ENCODE measurements around the gene ZSWIM8.
A peak's percentile ranks its signal among the peaks of the same experiment; 100 is the strongest.
"Not testable (repeated sequence)": the region's sequence is repeated elsewhere in the genome, so short reads cannot be mapped to it uniquely, and the experiment has no call there.

ZSWIM8 gene, protein sequence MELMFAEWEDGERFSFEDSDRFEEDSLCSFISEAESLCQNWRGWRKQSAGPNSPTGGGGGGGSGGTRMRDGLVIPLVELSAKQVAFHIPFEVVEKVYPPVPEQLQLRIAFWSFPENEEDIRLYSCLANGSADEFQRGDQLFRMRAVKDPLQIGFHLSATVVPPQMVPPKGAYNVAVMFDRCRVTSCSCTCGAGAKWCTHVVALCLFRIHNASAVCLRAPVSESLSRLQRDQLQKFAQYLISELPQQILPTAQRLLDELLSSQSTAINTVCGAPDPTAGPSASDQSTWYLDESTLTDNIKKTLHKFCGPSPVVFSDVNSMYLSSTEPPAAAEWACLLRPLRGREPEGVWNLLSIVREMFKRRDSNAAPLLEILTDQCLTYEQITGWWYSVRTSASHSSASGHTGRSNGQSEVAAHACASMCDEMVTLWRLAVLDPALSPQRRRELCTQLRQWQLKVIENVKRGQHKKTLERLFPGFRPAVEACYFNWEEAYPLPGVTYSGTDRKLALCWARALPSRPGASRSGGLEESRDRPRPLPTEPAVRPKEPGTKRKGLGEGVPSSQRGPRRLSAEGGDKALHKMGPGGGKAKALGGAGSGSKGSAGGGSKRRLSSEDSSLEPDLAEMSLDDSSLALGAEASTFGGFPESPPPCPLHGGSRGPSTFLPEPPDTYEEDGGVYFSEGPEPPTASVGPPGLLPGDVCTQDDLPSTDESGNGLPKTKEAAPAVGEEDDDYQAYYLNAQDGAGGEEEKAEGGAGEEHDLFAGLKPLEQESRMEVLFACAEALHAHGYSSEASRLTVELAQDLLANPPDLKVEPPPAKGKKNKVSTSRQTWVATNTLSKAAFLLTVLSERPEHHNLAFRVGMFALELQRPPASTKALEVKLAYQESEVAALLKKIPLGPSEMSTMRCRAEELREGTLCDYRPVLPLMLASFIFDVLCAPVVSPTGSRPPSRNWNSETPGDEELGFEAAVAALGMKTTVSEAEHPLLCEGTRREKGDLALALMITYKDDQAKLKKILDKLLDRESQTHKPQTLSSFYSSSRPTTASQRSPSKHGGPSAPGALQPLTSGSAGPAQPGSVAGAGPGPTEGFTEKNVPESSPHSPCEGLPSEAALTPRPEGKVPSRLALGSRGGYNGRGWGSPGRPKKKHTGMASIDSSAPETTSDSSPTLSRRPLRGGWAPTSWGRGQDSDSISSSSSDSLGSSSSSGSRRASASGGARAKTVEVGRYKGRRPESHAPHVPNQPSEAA (N-terminal part only)

DNA sequence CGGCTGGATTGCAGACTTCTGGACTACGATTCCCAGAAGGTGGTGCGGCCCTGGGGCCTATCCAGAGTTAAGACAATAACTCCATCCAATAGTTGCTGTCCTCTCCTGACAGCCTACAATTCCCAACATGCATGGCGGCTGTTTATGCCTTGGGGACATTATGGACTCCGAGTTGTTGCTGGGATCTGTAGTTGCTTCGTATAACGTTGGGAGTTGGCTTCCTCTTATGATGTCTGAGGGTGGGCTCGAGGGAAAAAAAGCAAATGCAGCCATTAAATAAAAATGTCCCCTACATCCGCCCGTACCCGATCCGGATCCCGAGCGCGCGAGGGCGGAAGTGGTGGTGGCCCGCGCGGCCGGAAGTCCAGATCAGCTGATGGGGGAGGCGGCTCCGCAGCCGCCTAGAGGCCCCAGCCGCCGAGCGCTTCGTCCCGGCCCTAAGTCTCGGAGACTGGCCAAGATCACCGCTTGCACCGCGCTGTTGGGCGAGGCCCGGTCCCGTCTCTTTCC is at the start of gene ZSWIM8:
TSS of gene ZSWIM8 (plus strand) at position 396 of the 510 bp plus-strand sequence. CDS start 273 bp downstream, outside the sequence.
- CTCF ChIA-PET: no interaction called here
- POLR2A ChIA-PET: interaction anchor here (0.6 to 2.7 kb wide), 6 partner anchors 10 to 159 kb away, joined by 3 to 6 read pairs (median 3); no protein-coding TSS in a partner anchor
- TF ChIP-seq FOXM1 (IDR thresholded peaks at IDR 0.05; ENCODE audit: borderline replicate concordance) (no peak), LEF1 (IDR thresholded peaks at IDR 0.05; ENCODE audit: borderline replicate concordance) (no peak), SP1 (IDR thresholded peaks at IDR 0.05) (no peak), ZNF384 (IDR thresholded peaks at IDR 0.05) (no peak), HDGF (IDR thresholded peaks at IDR 0.05; ENCODE audit: borderline replicate concordance) (no peak), BHLHE40 (IDR thresholded peaks at IDR 0.05; ENCODE audit: borderline replicate concordance) (no peak), ELF4 (IDR thresholded peaks at IDR 0.05) (peak; percentile 54; the same call in 1 of the 2 replicates), CTBP1 (IDR thresholded peaks at IDR 0.05; ENCODE audit: borderline replicate concordance) (no peak), NFRKB (IDR thresholded peaks at IDR 0.05) (no peak), SUZ12 (IDR thresholded peaks at IDR 0.05) (no peak), ARNT (IDR thresholded peaks at IDR 0.05) (no peak), FOXK2 (IDR thresholded peaks at IDR 0.05) (peak; percentile 33; the same call in 1 of the 2 replicates), L3MBTL2 (conservative IDR thresholded peaks at IDR 0.05) (no peak), TARDBP (IDR thresholded peaks at IDR 0.05) (0 out of 2 replicates have a peak, but pooled peaks have one; percentile 63)
- DNase-seq (ENCODE audit: extremely low spot score): peak; percentile 79

DNA sequence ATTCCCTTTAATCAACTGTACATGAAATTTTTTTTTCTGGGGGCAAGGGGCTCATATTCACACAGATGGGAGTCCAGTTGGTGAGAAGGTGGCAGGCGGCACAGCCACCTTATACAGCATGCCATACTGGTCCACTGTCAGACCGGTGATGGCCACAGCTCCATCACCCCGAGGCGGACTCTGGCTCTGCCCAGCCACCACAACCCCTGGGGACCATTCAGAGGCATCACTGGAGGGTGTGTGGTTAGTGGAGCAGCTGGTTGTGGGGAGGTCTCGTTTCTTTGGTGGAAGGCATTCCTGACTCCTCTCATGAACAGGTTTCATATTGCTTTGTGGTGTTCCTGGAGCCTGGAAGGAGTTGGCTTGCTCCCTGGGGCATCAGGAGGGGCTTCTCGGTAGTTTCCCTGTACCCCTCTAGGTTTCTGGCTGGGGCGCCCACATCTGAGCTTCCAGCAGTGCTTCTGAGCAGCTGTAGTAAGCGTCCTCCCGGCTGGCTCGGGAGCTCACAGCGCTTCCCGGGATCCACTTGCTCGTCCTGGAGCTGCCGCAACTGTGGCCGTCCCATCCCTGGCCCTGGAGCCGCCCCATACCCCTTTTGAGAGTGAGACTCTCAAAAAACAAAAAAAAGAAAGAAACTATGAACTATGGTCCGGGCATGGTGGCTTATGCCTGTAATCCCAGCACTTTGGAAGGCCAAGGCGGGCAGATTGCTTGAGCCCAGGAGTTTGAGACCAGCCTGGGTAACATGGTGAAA is 44.7 kb upstream of the ZSWIM8 start:
- CTCF ChIA-PET; DNase-seq (ENCODE audit: extremely low spot score): not testable (repeated sequence)
- POLR2A ChIA-PET: interaction anchor here (6.0 kb wide), 1 partner anchor 10 kb away, joined by 68 read pairs; no protein-coding TSS in a partner anchor

DNA sequence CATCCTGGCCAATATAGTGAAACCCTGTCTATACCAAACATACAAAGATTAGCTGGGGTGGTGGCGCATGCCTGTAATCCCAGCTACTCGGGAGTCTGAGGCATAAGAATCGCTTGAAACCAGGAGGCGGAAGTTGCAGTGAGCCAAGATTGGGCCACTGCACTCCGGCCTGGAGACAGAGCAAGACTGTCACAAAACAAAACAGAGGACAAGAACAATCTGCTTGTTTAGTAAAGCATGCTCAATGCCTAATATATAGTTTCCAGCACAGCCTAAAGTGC is 43.0 kb upstream of the ZSWIM8 start:
- DNase-seq (ENCODE audit: extremely low spot score): no peak
- no peak for TF ChIP-seq ELF4 (IDR thresholded peaks at IDR 0.05)
- ChIA-PET CTCF (no interaction called here), POLR2A (interaction anchor here (2.1 to 6.0 kb wide), 3 partner anchors 9 to 30 kb away, joined by 9 to 68 read pairs (median 26); a partner anchor contains a TSS)

DNA sequence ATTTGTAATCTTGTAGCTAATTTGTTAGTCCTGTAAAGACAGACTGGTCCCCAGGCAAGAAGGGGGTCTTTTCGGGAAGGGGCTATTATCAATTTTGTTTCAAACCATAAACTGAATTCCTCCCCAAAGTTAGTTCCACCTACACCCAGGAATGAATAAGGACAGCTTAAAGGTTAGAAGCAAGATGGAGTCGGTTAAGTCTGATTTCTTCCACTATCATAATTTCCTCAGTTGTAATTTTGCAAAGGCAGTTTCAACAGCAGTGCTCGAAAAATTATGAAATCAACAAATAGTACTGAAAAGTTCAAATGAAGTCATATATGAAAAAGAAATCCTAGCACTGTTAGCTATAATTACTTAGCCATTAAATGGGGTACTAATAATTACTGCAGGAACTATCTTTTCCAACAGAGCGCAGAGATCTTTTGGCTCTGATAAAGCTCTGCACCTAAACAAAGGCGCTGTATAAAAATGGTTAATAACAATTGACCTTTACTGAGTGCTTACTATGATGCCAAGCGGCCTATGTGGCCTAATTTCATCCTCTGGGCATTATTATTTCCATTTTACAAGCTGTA is 42.0 kb upstream of the ZSWIM8 start:
- POLR2A ChIA-PET: interaction anchor here (0.8 to 6.0 kb wide), 7 partner anchors 10 to 447 kb away, joined by 3 to 68 read pairs (median 9); partner anchors contain the start of gene CHCHD1
- DNase-seq (ENCODE audit: extremely low spot score): no peak
- CTCF ChIA-PET: interaction anchor here (0.5 to 0.6 kb wide), 2 partner anchors 116 to 1171 kb away, joined by 3 to 4 read pairs; no protein-coding TSS in a partner anchor
- no peak for TF ChIP-seq SUZ12 (IDR thresholded peaks at IDR 0.05)
- TF ChIP-seq L3MBTL2 (conservative IDR thresholded peaks at IDR 0.05): 0 out of 2 replicates have a peak, but pooled peaks have one; percentile 5

DNA sequence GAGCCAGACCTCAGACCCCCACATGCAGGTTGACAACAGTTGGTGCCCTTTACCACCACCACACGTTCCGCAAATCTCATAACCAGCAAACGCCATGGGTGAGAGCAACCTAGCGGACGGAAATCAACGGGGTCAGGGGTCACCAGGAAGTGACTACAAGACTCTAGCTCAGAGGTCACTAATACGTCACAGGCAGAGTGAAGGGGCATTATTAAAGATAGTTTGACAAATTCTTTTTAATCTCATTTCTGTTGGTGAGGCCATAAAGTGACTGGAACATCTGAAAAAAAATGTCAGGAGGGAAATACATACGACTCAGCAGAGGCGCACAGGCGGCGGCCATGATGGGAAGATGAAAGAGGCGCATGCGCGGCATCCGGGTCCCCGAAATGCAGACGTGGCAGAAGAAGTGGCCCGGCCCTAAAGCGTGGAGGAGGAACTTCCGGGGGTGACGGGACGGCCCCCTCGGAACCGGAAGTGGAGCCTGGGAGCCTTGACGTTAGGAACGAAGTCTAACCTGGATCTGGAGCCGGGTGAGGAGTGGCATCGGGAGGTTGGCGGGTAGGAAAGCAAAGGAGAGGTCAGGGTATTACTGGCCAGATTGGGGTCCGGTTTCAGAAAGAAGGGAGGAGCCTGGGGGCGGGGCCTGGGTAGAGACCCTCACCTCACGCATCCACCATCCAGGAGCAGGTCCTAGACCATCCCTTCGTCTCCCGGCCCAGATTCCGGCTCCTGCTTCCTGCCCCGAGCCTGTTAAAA is 41.3 kb upstream of the ZSWIM8 start, which contains the start of gene SEC24C:
TSS of gene SEC24C (plus strand) at position 468 of the 759 bp plus-strand sequence. CDS start 2,461 bp downstream, outside the sequence.
- ChIA-PET CTCF (interaction anchor here (0.6 to 0.9 kb wide), 2 partner anchors 11 to 1172 kb away, joined by 3 to 4 read pairs; no protein-coding TSS in a partner anchor), POLR2A (interaction anchor here (0.6 to 6.0 kb wide), 8 partner anchors 10 to 446 kb away, joined by 3 to 68 read pairs (median 6); partner anchors contain the start of gene CHCHD1)
- DNase-seq (ENCODE audit: extremely low spot score): peak; percentile 97
- TF ChIP-seq BHLHE40 (IDR thresholded peaks at IDR 0.05; ENCODE audit: borderline replicate concordance): no peak
- TF ChIP-seq, protein P1, sequence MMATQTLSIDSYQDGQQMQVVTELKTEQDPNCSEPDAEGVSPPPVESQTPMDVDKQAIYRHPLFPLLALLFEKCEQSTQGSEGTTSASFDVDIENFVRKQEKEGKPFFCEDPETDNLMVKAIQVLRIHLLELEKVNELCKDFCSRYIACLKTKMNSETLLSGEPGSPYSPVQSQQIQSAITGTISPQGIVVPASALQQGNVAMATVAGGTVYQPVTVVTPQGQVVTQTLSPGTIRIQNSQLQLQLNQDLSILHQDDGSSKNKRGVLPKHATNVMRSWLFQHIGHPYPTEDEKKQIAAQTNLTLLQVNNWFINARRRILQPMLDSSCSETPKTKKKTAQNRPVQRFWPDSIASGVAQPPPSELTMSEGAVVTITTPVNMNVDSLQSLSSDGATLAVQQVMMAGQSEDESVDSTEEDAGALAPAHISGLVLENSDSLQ (IDR thresholded peaks at IDR 0.05): peak; percentile 65
- no peak for TF ChIP-seq FOXA1 (IDR thresholded peaks at IDR 0.05)
- peak; percentile 90 for TF ChIP-seq NFRKB (IDR thresholded peaks at IDR 0.05)
- TF ChIP-seq HDGF (IDR thresholded peaks at IDR 0.05; ENCODE audit: borderline replicate concordance): no peak
- no peak for TF ChIP-seq SP1 (IDR thresholded peaks at IDR 0.05)
- TF ChIP-seq L3MBTL2 (conservative IDR thresholded peaks at IDR 0.05): peak; percentile 11
- peak; percentile 88 for TF ChIP-seq ELF4 (IDR thresholded peaks at IDR 0.05)
- TF ChIP-seq FOXM1 (IDR thresholded peaks at IDR 0.05; ENCODE audit: borderline replicate concordance): peak; percentile 70; the same call in 1 of the 2 replicates
- TF ChIP-seq SUZ12 (IDR thresholded peaks at IDR 0.05): no peak

Measured in HEK293T (cell line).